ENCODE results near the gene PLG.
"Not testable (repeated sequence)": the region's sequence is repeated elsewhere in the genome, so short reads cannot be mapped to it uniquely, and the experiment has no call there.

The PLG gene

DNA sequence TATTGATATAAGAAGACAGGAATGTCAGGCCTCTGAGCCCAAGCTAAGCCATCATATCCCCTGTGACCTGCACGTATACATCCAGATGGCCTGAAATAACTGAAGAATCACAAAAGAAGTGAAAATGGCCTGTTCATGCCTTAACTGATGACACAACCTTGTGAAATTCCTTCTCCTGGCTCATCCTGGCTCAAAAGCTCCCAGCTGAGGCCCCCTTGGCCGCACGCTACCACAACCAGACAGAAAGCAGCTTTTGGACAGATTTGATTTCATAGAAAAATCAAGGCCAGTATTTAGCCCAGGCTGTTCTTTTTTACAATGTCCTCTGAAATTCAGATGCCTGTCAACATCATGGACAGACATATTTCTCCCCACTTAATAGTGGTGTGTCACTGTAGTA is 78.6 kb downstream of the PLG start:
- not testable (repeated sequence) for DNase-seq

DNA sequence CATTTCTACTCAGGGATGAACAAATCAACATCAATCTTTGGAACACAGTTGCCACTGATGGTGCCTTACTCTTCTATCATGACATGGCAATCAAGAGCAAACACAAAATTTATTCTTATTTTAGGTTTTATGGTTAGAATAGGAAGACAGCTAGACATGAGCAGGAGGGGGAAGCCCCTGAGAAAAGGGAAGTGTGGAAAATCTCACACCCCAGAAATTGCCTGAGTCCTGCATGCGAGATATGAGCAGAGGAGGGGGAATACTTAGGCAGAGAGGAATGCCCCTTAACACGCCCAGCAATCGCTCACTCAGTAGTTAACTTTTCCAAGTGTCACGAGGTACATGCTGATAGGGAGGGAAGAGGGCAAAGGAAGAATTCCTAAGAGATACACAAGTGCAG is 79.3 kb downstream of the PLG start:
- no peak for DNase-seq

- no peak for DNase-seq
These were observed 80.2 kb downstream of the PLG start for GRCh38 chr6:160782228-160782627.

DNA sequence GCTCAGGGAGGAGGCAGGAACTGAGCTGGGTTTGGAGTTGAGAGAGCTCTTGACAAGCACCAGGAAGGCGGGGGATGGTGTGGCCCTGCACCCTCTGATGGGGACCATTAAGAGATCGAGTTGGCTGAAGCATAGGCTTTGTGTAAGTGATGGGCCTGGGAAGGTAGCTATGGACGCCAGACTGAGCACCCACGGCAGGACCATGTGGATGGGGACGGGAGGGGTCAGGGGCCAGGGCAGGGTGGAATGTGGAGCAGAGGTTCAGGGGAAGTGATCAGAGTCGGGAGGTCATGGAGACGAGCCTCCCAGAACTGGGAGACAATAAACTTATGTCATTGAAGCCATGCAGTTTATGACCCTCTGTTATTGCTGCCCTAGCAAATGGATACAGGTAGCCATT is 81.7 kb downstream of the PLG start:
- DNase-seq, result no peak

GRCh38 chr6:160788126-160788525 is 86.1 kb downstream of the PLG start:
- not testable (repeated sequence) for DNase-seq

GRCh38 chr6:160788806-160789205 is 86.8 kb downstream of the PLG start:
- DNase-seq, result no peak

DNA sequence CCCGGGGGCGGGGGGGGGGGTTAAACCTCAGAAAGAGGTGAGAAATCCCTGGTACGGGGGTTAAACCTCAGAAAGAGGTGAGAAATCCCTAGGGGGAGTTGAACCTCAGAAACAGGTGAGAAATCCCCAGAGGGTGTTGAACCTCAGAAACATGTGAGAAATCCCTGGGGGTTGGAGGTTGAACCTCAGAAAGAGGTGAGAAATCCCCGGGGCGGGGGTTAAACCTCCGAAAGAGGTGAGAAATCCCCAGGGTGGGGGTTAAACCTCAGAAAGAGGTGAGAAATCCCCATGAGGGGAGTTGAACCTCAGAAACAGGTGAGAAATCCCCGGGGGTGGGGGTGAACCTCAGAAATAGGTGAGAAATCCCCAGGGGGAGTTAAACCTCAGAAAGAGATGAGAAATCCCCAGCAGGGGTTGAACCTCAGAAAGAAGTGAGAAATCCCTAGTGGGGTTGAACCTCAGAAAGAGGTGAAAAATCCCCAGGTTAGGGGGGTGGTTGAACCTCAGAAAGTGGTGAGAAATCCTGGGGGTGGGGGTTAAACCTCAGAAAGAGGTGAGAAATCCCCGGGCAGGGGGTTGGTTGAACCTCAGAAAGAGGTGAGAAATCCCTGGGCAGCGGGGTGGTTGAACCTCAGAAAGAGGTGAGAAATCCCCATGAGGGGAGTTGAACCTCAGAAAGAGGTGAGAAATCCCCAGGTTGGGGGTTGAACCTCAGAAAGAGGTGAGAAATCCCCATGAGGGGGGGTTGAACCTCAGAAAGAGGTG is 87.4 kb downstream of the PLG start:
- no peak for DNase-seq

GRCh38 chr6:160790028-160790792 is 88.2 kb downstream of the PLG start:
- DNase-seq, result no peak

- DNase-seq, result no peak
These were observed 89.4 kb downstream of the PLG start for GRCh38 chr6:160791459-160791858.

DNA sequence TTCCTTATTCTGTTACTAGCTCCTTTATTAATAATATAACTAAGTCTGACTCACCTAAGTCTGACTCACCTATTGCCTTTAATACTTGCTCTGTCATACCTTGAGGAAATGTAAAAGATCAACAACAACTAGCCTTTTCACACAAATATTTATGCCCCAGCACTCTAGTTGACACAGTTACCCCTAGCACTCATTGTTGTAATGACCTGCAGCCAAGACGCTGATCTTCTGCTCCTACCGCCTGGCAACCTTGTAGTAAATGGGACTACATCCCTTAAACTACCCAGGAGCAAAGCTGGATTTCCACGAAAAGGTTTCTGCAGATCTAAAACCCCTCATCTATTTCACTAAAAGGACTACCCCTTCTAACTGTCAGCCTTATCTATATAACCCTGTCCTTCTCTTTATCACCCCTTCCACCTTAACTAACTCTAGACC is 90.0 kb downstream of the PLG start:
- DNase-seq, result no peak

- no peak for DNase-seq
These were observed 90.7 kb downstream of the PLG start for GRCh38 chr6:160792708-160793107.

DNA sequence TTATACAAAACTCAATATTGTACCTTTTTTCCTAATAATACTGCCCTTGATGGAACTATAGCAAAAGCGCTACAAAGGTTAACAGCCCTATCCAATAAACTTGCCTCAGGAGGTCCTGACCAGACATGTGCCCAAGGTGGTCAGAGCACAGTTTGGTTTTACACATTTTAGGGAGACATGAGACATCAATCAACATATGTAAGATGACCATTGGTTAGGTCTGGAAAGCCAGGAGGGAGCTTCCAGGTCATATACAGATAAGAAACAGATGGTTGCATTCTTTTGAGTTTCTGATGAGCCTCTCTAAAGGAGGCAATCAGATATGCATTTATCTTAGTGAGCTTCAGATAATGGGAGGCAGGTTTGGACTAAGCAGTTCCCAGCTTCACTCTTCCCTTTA is 91.6 kb downstream of the PLG start:
- DNase-seq, result no peak

DNA sequence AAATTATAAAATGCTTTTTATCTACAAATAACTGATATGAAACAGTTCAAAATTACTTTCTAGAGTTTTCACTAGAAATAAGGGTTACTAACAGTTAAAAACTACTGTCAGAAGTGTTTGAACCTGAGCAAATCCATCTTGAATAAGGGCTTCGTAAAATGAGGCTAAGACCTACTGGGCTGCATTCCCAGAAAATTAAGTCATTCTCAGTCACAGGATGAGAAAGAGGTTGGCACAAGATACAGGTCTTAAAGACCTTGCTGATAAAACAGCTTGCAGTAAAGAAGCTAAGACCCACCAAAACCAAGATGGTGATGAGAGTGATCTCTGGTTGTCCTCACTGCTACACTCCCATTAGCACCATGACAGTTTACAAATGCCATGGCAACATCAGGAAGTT is 93.7 kb downstream of the PLG start:
- DNase-seq, result no peak

- DNase-seq, result no peak
These were observed 96.6 kb downstream of the PLG start for GRCh38 chr6:160798625-160799024.

GRCh38 chr6:160799801-160800506 is 97.9 kb downstream of the PLG start:
- no peak for DNase-seq

GRCh38 chr6:160801418-160801817 is 99.4 kb downstream of the PLG start:
- no peak for DNase-seq

GRCh38 chr6:160802049-160802448 is 100.0 kb downstream of the PLG start:
- not testable (repeated sequence) for DNase-seq

Data from stimulated activated naive CD4-positive, alpha-beta T cell treated with Interleukin-2 at 50 U/mL for 16 hours (primary cell).